ENCODE results near the gene VGLL3.

The VGLL3 gene

GRCh38 chr3:86951322-86951721, 39.6 kb downstream of the VGLL3 start:
- no peak for DNase-seq (ENCODE audit: low read depth in 2 of 2)

- no peak for DNase-seq (ENCODE audit: low read depth in 2 of 2)
Observed at GRCh38 chr3:86950717-86951116, 40.2 kb downstream of the VGLL3 start.

- DNase-seq (ENCODE audit: low read depth in 2 of 2): no peak
Observed at GRCh38 chr3:86949850-86950249, 41.1 kb downstream of the VGLL3 start.

- no peak for DNase-seq (ENCODE audit: low read depth in 2 of 2)
Observed at GRCh38 chr3:86948822-86949221, 42.1 kb downstream of the VGLL3 start.

GRCh38 chr3:86942206-86942605, 48.7 kb downstream of the VGLL3 start:
- DNase-seq (ENCODE audit: low read depth in 2 of 2): no peak

GRCh38 chr3:86938416-86939105, 52.4 kb downstream of the VGLL3 start:
- no peak for DNase-seq (ENCODE audit: low read depth in 2 of 2)

- no peak for DNase-seq (ENCODE audit: low read depth in 2 of 2)
Observed at GRCh38 chr3:86937306-86937791, 53.6 kb downstream of the VGLL3 start.

GRCh38 chr3:86934851-86935250, 56.1 kb downstream of the VGLL3 start:
- DNase-seq (ENCODE audit: low read depth in 2 of 2): no peak

- DNase-seq (ENCODE audit: low read depth in 2 of 2): no peak
Observed at GRCh38 chr3:86930831-86931230, 60.1 kb downstream of the VGLL3 start.

- DNase-seq (ENCODE audit: low read depth in 2 of 2): no peak
Observed at GRCh38 chr3:86930181-86930580, 60.8 kb downstream of the VGLL3 start.

- DNase-seq (ENCODE audit: low read depth in 2 of 2): no peak
Observed at GRCh38 chr3:86929046-86929445, 61.9 kb downstream of the VGLL3 start.

GRCh38 chr3:86923071-86923491, 67.9 kb downstream of the VGLL3 start:
- no peak for DNase-seq (ENCODE audit: low read depth in 2 of 2)

- no peak for DNase-seq (ENCODE audit: low read depth in 2 of 2)
Observed at GRCh38 chr3:86921971-86922680, 68.8 kb downstream of the VGLL3 start.

- no peak for DNase-seq (ENCODE audit: low read depth in 2 of 2)
Observed at GRCh38 chr3:86914670-86915069, 76.3 kb downstream of the VGLL3 start.

- no peak for DNase-seq (ENCODE audit: low read depth in 2 of 2)
Observed at GRCh38 chr3:86913160-86913559, 77.8 kb downstream of the VGLL3 start.

- no peak for DNase-seq (ENCODE audit: low read depth in 2 of 2)
Observed at GRCh38 chr3:86895202-86895601, 95.7 kb downstream of the VGLL3 start.

- DNase-seq (ENCODE audit: low read depth in 2 of 2): no peak
Observed at GRCh38 chr3:86890741-86891396, 100.1 kb downstream of the VGLL3 start.

Data from stimulated activated CD4-positive, alpha-beta T cell treated with anti-CD3 and anti-CD28 coated beads, Interleukin-15, amount 100 ng/mL, for 48 hours (primary cell).